NT2/D1 (cell line): ENCODE measurements around the gene SFXN1.

Source experiments
- SUZ12 ChIP-seq: IDR thresholded peaks from 2 replicates; pipeline ENCODE4 v1.6.1; 2011; ENCODE audit not compliant: insufficient read length, insufficient read depth; ENCODE audit errors: extremely low read depth
- YY1 ChIP-seq: IDR thresholded peaks from 2 replicates; pipeline ENCODE4 v1.6.1; 2011; ENCODE audit not compliant: insufficient read length, insufficient read depth
- ZNF274 ChIP-seq: IDR thresholded peaks from 2 replicates; pipeline ENCODE4 v1.6.1; 2011; ENCODE audit warnings: mild to moderate bottlenecking, low read depth, low read length

DNA sequence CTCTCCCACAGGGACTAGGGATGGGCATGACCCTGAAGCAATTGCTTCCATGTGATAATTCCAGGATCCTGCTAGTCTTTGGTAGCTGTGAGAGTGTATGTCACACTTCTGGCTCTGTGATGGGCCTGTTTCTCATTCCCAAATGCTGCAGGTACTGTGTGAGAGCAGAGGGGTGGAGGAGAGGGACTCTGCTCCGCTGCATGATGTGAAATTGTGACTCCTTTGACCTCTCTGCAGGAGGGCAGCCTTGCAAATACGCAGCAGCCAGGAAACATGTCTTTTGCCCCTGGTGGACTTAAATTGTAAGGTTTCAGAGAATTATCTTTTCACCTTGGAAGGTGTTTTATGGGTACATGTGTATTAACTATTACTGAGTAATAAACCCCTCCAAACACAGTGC, 61.6 kb downstream of the SFXN1 start:
- TF ChIP-seq YY1 (no peak), SUZ12 (no peak), ZNF274 (no peak)
